ENCODE results near the gene YIPF5. TPM values are rescaled to one million over a fixed set of nuclear protein-coding genes. Genes with fewer than 3 reads are reported as not detected.

YIPF5 gene
- total and polyA plus RNA-seq, 2 of the 4 experiments (the other 2 are of a cell fraction), result 64.4 to 172 TPM

DNA sequence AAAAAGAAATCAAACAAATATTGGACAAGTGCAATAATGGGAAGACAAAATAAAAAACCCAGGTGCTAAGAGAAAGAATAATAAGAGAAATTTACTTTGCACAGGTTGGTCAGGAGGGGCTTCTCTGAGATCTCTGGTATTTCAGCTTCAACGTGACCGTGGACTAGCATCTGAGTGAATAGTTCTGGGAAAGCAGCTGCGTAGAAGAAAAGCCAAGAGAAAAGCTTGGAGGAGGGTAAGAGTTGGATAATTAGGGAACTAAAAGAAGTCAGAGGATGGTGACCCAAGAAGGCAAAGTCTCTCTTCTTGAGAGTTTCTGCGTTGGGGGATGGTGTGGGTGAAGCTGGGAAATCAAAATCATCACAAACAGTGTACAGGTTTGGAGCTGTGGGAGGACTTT, 41.6 kb downstream of the YIPF5 start:
- DNase-seq (no peak), ATAC-seq (ENCODE audit: low read depth) (no peak)
- H2BK5ac ChIP-seq (ENCODE audit: low read depth, low read length, poor library complexity, severe bottlenecking), result no peak overlapping the region
- ChIA-PET CTCF (no interaction called here), POLR2A (ENCODE audit: unreplicated experiment) (no interaction called here)
- no peaks in the 10 kb centered on the region for H4K20me1 ChIP-seq (ENCODE audit: insufficient read depth, low read length)
- H3K9me1 ChIP-seq (ENCODE audit: insufficient read depth, low read length), result peaks cover 7% of the 10 kb centered on the region; the same call in 1 of the 2 replicates
- H3K36me3 ChIP-seq (ENCODE audit: control insufficient read depth, insufficient read depth, low read length), result no peaks in the 10 kb centered on the region
- H3K4me2 ChIP-seq (ENCODE audit: low read depth, low read length), result no peak overlapping the region
- no peak overlapping the region for H3K4ac ChIP-seq (ENCODE audit: low read depth, low read length)
- no peak overlapping the region for H2BK15ac ChIP-seq (ENCODE audit: low read depth, low read length)
- H3K27ac ChIP-seq (ENCODE audit: insufficient read depth, low read length), result no peak overlapping the region
- WGBS, 2 experiments (ENCODE audit: extremely low coverage in 2 of 2, insufficient read length in 1 of 2), result no CpG with 5 or more reads among the region's 4 CpGs
- H4K8ac ChIP-seq (ENCODE audit: low read depth in 2 of 2, low read length in 2 of 2), result no peak overlapping the region
- no peak overlapping the region for H3K18ac ChIP-seq (ENCODE audit: low read depth, low read length)
- in situ Hi-C loops (cut with MboI; ENCODE audit: low sequenced_read_pairs), result no loop called here
- no peak overlapping the region for H3K56ac ChIP-seq (ENCODE audit: extremely low read depth, insufficient read depth, low read length)
- H3K79me1 ChIP-seq (ENCODE audit: low read depth in 1 of 2, low read length in 2 of 2), result no peaks in the 10 kb centered on the region
- H4K91ac ChIP-seq (ENCODE audit: insufficient read depth, low read depth, low read length), result no peak overlapping the region
- H3K14ac ChIP-seq (replicated peaks; ENCODE audit: low read depth, low read length), result no peak overlapping the region
- H2AK5ac ChIP-seq (ENCODE audit: low read depth, low read length), result no peak overlapping the region
- no peak overlapping the region for H2AFZ ChIP-seq (replicated peaks; ENCODE audit: low read length, poor library complexity)
- H2AK9ac ChIP-seq (replicated peaks; ENCODE audit: low read depth, low read length, poor library complexity), result no peak overlapping the region
- H3K23ac ChIP-seq (ENCODE audit: low read depth, low read length), result no peak overlapping the region
- no peak overlapping the region for H2BK120ac ChIP-seq (ENCODE audit: low read depth, low read length)
- no peak overlapping the region for H4K5ac ChIP-seq (ENCODE audit: low read depth, low read length)
- H3K9me3 ChIP-seq (ENCODE audit: control insufficient read depth, insufficient read depth, low read length), result peaks cover 3% of the 10 kb centered on the region; the same call in 1 of the 2 replicates
- TF ChIP-seq MAZ (IDR thresholded peaks at IDR 0.05; ENCODE audit: borderline replicate concordance, low read depth, low read length) (no peak), POLR2A (IDR thresholded peaks at IDR 0.05; ENCODE audit: low read depth, low read length) (no peak), FOS (IDR thresholded peaks at IDR 0.05; ENCODE audit: low read depth, low read length) (no peak), CHD1 (IDR thresholded peaks at IDR 0.05; ENCODE audit: low read depth, low read length) (no peak), USF2 (IDR thresholded peaks at IDR 0.05; ENCODE audit: low read depth, low read length) (no peak), CEBPB (IDR thresholded peaks at IDR 0.05; ENCODE audit: low read depth, low read length) (no peak), MAFK (IDR thresholded peaks at IDR 0.05; ENCODE audit: low read depth, low read length) (no peak), RFX5 (IDR thresholded peaks at IDR 0.05; ENCODE audit: low read depth, low read length) (no peak), MXI1 (IDR thresholded peaks at IDR 0.05; ENCODE audit: borderline replicate concordance, low read depth, low read length) (no peak), RCOR1 (IDR thresholded peaks at IDR 0.05; ENCODE audit: insufficient replicate concordance, low read length) (no peak)
- TF ChIP-seq, protein P1, sequence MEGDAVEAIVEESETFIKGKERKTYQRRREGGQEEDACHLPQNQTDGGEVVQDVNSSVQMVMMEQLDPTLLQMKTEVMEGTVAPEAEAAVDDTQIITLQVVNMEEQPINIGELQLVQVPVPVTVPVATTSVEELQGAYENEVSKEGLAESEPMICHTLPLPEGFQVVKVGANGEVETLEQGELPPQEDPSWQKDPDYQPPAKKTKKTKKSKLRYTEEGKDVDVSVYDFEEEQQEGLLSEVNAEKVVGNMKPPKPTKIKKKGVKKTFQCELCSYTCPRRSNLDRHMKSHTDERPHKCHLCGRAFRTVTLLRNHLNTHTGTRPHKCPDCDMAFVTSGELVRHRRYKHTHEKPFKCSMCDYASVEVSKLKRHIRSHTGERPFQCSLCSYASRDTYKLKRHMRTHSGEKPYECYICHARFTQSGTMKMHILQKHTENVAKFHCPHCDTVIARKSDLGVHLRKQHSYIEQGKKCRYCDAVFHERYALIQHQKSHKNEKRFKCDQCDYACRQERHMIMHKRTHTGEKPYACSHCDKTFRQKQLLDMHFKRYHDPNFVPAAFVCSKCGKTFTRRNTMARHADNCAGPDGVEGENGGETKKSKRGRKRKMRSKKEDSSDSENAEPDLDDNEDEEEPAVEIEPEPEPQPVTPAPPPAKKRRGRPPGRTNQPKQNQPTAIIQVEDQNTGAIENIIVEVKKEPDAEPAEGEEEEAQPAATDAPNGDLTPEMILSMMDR (conservative IDR thresholded peaks at IDR 0.05; ENCODE audit: low read depth, low read length), result no peak
- TF ChIP-seq, protein P2, sequence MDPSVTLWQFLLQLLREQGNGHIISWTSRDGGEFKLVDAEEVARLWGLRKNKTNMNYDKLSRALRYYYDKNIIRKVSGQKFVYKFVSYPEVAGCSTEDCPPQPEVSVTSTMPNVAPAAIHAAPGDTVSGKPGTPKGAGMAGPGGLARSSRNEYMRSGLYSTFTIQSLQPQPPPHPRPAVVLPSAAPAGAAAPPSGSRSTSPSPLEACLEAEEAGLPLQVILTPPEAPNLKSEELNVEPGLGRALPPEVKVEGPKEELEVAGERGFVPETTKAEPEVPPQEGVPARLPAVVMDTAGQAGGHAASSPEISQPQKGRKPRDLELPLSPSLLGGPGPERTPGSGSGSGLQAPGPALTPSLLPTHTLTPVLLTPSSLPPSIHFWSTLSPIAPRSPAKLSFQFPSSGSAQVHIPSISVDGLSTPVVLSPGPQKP (IDR thresholded peaks at IDR 0.05; ENCODE audit: borderline replicate concordance, low read depth, low read length), result no peak
- H3K27me3 ChIP-seq (ENCODE audit: control insufficient read depth, insufficient read depth, low read length), result no peaks in the 10 kb centered on the region
- intact Hi-C loops (cut with micrococcal nuclease), result no loop called here
- BruUV-seq (replicated peaks), result no TSS peak
- H3K4me3 ChIP-seq (ENCODE audit: insufficient read depth, low read depth, low read length), result no peak overlapping the region
- peaks cover 6% of the 10 kb centered on the region for H3K4me1 ChIP-seq (ENCODE audit: control insufficient read depth, insufficient read depth, low read length)
- no peak overlapping the region for H3K9ac ChIP-seq (ENCODE audit: low read depth, low read length)
- dilution Hi-C loops (cut with HindIII; ENCODE audit: low sequenced_read_pairs, unreplicated experiment), result no loop called here
- H2BK20ac ChIP-seq (ENCODE audit: low read depth, low read length), result no peak overlapping the region

Data from IMR-90 (cell line).